GM18502 (cell line): Measurements from ENCODE around the gene TBXA2R.
"Not testable (repeated sequence)": the region's sequence is repeated elsewhere in the genome, so short reads cannot be mapped to it uniquely, and the experiment has no call there.

ENCODE experiments used
- ATAC-seq: cut with Tn5 transposase; IDR thresholded peaks from one replicate; pipeline ENCODE4 v1.9.1; 2021; ENCODE audit warnings: mild to moderate bottlenecking; ENCODE audit not compliant: unreplicated experiment, poor library complexity

TBXA2R gene

DNA sequence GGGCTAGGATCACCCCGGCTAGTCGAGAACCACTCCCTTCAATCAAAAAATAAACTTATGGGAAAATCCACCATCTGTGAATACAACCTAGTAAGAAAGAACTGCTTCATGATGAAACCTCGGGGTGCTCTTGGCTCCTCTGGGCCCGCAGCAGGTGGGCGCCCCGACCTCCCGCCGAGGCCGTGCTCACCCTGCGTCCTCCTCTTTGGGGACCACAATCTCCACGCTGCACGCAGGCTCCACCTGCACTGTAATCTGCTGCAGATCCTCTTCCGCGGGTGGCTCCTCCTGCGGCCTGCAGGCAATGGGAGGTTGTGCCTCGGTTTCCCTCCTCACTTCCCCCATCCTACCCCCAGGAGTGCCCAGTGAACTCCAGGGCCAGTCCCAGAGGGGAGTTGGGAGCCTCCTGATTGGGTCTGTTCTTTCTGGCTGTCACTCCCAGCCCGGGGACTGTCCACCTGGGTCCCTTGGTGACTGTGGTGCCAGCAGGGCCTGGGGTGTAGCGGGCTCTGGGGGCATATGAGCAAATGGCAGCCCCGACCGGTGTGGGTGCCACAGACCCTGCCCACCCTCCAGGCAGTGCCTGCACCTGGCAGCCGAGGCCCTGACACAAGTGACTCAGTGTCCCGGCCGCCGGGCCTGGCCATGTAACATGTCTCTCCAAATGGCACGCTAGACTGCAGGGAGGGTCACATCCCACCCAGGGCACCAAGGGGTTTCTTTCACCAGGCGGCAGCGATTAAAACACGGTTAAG lies 35.0 kb upstream of the TBXA2R start:
- no peak for ATAC-seq

GRCh38 chr19:3639479-3639878 lies 32.8 kb upstream of the TBXA2R start:
- ATAC-seq: no peak

DNA sequence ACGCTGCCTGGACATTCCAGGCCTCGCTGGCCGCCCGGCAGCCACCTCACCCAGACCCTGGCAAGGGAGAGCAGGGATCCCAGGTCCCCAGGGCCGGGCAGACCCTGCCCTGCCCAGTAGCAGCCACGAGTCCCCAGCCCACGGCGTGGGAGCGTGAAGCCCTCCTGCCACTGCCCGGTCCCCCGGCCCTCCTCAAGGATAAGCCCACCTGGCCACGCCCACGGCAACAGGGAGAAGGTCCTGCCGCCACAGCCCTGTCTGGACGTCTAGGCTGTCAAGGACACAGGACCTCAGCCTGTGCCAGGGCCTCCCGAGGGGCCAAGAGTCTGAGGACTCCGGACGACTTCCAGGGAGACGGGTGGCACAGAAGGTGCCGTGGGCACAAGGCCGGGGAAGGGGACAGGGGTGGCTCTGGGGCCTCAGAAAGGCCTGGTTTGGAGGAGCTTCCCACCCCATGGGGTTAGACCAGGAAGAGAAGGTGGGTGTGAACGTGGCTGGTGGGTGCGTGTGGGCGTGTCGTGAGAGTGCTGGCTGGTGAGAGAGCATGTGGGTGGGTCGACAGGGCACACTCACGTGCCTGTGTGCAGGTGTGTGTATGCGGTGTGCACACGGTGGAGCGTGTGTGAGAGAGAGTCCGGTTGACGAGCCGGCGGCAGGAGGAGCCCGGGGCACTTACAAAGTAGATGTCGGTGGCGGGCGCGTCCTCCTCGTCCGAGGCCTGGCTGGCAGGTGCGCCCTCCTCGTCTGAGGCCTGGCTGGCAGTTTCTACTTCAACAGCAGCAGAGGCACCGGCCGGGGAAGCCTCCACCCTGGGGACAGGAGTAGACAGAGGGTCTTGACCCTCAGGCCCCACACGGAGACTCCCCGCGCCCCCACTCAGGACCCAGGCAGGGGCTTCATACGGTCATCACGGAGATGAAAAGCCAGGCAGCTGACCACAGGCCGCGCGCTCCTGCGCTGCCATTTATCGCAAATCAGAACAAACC lies 31.8 kb upstream of the TBXA2R start:
- ATAC-seq: no peak

DNA sequence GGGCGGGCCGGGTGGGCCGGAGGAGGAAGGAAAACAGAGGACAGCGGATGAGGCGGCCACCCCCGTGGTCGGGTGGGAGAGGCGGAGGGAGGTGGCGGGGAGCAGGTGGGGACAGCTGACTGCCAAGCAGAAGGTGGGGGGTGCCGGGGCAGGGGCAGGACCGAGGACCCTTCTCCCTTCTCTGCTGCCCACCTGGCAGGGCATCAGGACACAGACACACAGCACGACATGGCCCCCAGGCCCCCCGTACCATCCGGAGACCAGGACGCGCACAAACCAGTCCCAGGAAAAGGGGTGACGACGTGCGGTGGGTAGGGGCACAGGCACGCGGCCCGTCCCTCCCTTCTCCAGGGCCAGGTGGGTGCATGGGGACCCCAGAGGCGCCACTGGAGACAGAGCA lies 30.9 kb upstream of the TBXA2R start:
- no peak for ATAC-seq

DNA sequence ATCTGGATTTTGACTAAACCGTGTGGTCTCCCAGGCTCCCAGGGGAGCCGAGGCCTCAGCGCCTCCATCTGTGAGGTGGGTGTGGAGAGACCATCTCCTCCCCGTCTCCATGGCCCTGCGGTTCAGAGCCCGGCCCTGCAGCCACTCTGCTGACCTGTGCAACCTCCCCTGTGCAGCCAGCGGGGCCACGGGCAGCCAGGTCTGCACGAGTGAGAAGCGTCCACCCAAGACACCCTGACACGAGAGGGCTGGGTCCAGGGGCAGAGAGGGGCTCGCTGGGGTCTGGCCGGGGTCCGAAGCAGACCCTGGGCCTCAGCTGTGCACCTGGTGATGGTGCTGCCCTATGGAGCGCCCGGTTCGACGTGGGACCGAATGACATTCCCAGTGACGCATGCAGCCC lies 30.3 kb upstream of the TBXA2R start:
- ATAC-seq: no peak

- ATAC-seq: no peak
Observed at GRCh38 chr19:3636506-3636905, 29.8 kb upstream of the TBXA2R start.

DNA sequence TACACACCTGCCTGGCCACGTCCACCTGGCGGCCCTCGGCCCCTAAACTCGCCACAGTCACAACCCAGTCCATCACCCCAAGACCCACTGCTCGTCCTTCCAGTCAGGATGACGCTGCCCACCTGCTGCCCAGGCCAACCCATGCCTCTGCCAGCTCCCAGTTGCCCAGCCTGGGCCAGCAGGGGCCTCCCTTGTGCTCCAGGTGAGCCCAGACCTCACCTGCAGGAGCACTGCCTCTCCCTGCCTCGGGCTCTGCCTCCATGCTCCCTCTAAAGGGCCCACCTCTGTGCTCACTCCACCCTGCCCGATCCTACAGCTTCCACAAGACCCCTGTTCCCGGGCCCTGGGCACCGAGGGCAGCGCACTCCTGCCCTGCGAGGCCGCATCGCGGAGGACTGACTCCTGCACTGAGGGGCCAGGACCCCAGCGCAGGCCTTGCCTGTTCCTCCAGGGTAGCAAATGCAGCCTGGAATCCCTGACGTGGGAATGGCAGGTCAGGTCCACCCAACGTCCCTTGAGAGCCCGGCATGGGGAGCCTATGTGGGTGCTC lies 27.9 kb upstream of the TBXA2R start:
- no peak for ATAC-seq

DNA sequence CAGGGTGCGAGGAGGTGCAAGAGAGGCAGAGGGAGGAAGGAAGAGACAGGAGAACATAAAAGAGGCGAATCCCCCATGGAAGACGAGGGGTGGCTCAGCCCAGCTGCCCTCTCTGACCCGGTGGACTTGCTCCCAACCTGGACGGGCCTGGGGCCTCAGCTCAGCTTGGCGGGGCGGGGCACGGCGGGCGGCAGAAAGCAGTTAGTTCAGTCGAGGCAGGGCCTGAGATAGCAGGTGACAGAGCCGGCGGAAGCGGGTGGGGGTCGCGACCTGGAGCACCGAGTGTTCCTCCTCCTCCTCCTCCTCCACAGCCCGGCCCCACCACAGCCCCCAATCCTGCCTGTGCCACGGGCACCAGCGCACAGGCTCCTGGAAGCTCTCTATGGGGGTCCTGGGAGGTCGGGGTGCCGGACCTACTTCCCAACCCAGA lies 26.9 kb upstream of the TBXA2R start:
- ATAC-seq: no peak

GRCh38 chr19:3632739-3633558 lies 26.3 kb upstream of the TBXA2R start:
- ATAC-seq: no peak

DNA sequence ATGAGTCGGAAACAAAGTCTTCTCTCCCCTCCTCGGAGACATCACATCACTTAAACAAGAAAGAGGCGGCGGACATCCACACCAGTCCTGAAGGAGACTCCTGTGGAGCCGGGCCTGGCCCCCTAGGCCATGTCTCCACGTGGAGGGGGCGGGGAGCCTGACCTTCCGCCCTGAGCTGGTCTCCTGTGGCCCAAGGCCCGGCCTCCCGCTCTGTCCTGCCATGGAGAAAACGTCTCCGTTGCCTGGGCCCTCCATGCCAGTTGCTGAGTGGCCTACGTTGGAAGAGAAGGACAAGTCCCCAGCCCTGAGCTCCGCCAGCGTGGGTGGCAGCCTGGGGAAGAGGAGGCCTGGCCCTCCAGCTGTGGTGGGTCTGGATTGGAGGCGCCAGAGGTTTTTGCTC lies 25.4 kb upstream of the TBXA2R start:
- no peak for ATAC-seq

- no peak for ATAC-seq
Observed at GRCh38 chr19:3631053-3631861, 24.6 kb upstream of the TBXA2R start.

DNA sequence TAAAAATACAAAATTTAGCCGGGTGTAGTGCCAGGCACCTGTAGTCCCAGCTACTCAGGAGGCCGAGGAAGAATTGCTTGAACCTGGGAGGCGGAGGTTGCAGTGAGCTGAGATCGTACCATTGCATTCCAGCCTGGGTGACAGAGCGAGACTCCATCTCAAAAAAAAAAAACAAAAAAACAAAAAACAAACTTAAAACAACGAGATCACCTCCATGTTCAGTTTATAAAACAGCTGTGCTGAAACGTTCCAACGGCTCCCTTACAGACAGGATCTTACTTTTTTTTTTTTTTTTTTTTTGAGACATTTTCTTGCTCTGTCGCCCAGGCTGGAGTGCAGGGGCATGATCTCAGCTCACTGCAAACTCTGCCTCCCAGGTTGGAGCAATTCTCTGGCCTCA lies 22.1 kb upstream of the TBXA2R start:
- not testable (repeated sequence) for ATAC-seq

DNA sequence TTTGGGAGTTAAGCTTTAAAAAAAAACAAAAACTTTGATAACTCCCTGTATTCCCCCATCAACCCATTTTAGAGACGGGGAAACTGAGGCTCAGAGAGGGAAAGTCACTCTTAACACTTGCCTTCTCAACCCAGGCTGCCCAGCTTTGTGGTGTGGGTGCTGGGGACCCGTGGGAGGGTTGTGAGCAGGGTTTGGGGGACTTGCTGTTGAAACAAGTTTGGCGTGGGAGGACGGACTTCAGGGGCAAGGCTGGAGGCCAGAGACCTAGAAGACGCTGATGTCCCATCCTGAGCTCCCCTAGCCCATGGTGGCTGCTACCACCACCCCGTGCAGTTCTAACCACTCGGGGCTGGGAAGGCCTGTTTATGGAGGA lies 20.7 kb upstream of the TBXA2R start:
- ATAC-seq: no peak

DNA sequence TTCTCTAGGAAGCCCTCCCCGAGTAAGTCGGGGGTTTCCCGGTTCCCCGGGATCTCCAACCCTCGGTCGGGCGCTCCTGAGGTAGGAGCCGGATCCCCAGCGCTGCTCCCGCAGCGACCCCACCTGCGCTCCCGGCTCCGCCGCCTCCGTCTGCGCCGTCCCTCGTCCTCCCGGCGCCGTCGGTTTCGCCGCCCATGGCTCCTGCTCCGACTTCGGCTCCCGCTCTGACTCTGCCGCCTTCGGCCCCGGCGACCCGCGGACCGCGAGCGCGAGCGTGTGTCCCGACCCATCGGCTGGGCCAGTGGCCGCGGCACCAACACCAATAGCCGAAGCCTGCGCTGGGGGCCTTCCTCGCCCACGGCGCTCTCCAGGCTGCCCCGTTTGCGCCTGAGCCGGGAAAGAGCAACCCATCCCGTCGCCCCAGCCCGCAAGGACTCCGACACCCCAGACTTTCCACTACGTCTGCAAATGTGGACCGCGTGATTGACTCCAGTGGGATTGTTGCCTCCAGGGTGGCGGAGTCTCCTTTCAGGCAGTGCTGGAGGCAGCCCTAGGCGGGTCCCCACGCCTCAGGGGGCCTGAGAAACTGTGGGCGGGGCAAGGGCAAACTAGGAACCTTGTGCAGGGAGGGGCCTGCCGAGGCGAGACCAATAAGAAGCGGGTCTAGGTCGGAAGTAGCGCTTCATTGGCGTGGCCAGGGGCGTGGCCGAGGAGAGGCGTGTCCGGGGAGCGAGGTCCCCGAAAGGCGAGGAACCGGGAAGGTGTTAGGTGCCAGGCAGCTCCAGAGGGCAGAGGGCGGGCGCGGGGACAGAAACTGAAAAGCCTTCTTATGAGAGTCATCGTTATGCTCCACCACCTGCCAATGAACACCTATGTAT lies 20.0 kb upstream of the TBXA2R start, which contains the start of gene CACTIN:
TSS of gene CACTIN (minus strand) at position 318 of the 878 bp plus-strand sequence. CDS start at position 290, 28 bp downstream.
- ATAC-seq: peak; percentile 88

DNA sequence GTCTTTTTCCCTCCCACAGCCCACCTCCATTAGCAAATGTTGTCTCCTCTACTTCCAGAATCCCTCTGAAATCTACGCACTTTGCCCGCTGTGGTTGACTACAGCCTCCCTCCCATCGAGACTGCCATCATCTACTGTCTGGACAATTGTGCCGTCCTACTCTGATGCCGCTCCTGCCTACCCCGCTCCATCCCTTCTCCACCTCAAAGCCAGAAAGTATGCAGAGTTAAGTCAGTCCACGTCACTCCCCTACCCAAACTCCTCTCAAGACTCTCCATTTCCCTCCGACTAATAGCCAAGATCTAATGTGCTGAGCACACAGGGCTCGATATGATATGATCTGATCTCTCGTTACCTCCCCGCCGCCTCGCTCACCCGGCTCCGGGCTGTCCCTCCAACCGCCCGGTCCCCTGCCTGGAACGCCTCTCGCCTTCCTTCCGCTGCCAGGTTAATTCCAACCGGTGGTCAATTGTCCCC lies 19.4 kb upstream of the TBXA2R start:
- ATAC-seq: peak; percentile 8

- no peak for ATAC-seq
Observed at GRCh38 chr19:3623716-3624115, 17.0 kb upstream of the TBXA2R start.

DNA sequence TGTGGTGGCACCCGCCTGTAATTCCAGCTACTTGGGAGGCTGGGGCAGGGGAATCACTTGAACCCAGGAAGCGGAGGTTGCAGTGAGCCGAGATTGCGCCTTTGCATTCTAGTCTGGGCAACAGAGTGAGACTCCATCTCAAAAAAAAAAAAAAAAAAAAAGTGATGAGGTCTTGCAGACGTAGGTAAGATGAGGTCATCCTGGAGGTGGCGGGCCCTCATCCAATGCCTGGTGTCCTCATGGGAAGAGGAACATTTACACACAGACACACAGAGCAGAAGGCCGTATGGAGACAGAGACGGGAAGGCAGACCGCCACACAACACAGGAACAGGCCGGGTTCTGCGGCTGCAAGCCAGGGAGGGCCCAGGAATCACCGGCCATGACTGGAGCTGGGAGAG lies 15.5 kb upstream of the TBXA2R start:
- no peak for ATAC-seq

- ATAC-seq: no peak
Observed at GRCh38 chr19:3621689-3622088, 15.0 kb upstream of the TBXA2R start.
